HepG2 (cell line): ENCODE measurements around the gene MYRFL. TPM values are rescaled to one million over a fixed set of nuclear protein-coding genes. Genes with fewer than 3 reads are reported as not detected.

Experiments
- ATAC-seq: fragments of 200-7000 bp; cut with Tn5 transposase; 3 replicates; pipeline ENCODE4 v1.9.1; 2020; ENCODE audit warnings: mild to moderate bottlenecking, moderate library complexity
- BruUV-seq: library from RNA; stranded (reverse); fragments of 400-500 nt; replicated peaks from 2 replicates; lab custom pipeline; 2021; lab: Mats Ljungman, UMichigan
- CTCF ChIA-PET: fragments of 300-600 bp; formaldehyde crosslinking; extraction: SDS; loops from one replicate; lab custom pipeline; 2021; ENCODE audit warnings: low total read pairs, inconsistent platforms, low intra/inter-chr PET ratio; lab: Yijun Ruan, JAX
- POLR2A ChIA-PET: fragments of 350-600 bp; sonication (Branson Sonifier 250); formaldehyde crosslinking; loops from one replicate; lab custom pipeline; 2020; ENCODE audit warnings: antibody characterized with exemption, inconsistent platforms; lab: Yijun Ruan, JAX
- DNase-seq: peaks from one replicate; pipeline ENCODE4 v3.0.0-alpha.2; 2015; ENCODE audit warnings: low spot score
- FAIRE-seq: peaks from 3 replicates; lab custom pipeline; 2011; peaks lifted over from hg19 to GRCh38; lab: Jason Lieb, UNC
- H2AFZ ChIP-seq: one replicate; pipeline ENCODE4 v1.6.1; 2011; ENCODE audit warnings: low read length, inconsistent platforms
- H3K27ac ChIP-seq: fragments of 300-600 bp; 3 replicates; pipeline ENCODE4 v1.8.0; 2011; ENCODE audit warnings: mixed run types, mild to moderate bottlenecking, mixed read lengths, low read length, inconsistent platforms; ENCODE audit not compliant: insufficient read depth; ENCODE audit errors: extremely low read length
- H3K27me3 ChIP-seq, 2 experiments: fragments of 200-600 bp in 1 of 2; 2 replicates in 1 of 2; 3 replicates in 1 of 2; pipeline versions ENCODE4 v1.6.0 to v1.8.0; 2011; ENCODE audit warnings: low read length in 2 of 2, mild to moderate bottlenecking in 2 of 2, moderate library complexity in 2 of 2, inconsistent platforms in 1 of 2; ENCODE audit not compliant: insufficient read depth in 2 of 2, control insufficient read depth in 1 of 2
- H3K36me3 ChIP-seq, 2 experiments: fragments of 200-600 bp in 1 of 2; replicated peaks in 1 of 2; 2 replicates in 1 of 2; 3 replicates in 1 of 2; pipeline versions ENCODE4 v1.5.1 to v1.8.0; 2011; ENCODE audit warnings: low read length in 2 of 2, inconsistent platforms in 1 of 2; ENCODE audit not compliant: insufficient read depth in 2 of 2, control insufficient read depth in 1 of 2
- H3K4me1 ChIP-seq: 2 replicates; pipeline ENCODE4 v1.5.1; 2012; ENCODE audit warnings: low read length, inconsistent platforms; ENCODE audit not compliant: insufficient read depth
- H3K4me2 ChIP-seq: 2 replicates; pipeline ENCODE4 v1.6.0; 2011; ENCODE audit warnings: low read depth, low read length, inconsistent platforms
- H3K4me3 ChIP-seq, 3 experiments: fragments of 200-600 bp in 1 of 3; sonication (generic), shearing (Covaris generic) in 1 of 3; replicated peaks in 1 of 3; 2 replicates each; pipeline ENCODE4 v1.5.1; 2011 to 2016; ENCODE audit warnings: low read length in 3 of 3, inconsistent platforms in 2 of 3, low read depth in 2 of 3, mild to moderate bottlenecking in 2 of 3, control low read depth in 1 of 3, mixed read lengths in 1 of 3; ENCODE audit not compliant: insufficient read depth in 1 of 3
- H3K79me2 ChIP-seq: one replicate; pipeline ENCODE4 v1.6.1; 2011; ENCODE audit warnings: low read length, inconsistent platforms; ENCODE audit not compliant: insufficient read depth
- H3K9ac ChIP-seq: 2 replicates; pipeline ENCODE4 v1.6.0; 2011; ENCODE audit warnings: mild to moderate bottlenecking, low read depth, low read length, inconsistent platforms; ENCODE audit not compliant: insufficient read depth
- H3K9me3 ChIP-seq: 2 replicates; pipeline ENCODE4 v1.5.1; 2012; ENCODE audit warnings: mild to moderate bottlenecking, low read length
- H4K20me1 ChIP-seq: 2 replicates; pipeline ENCODE4 v1.6.0; 2011; ENCODE audit warnings: inconsistent platforms, mild to moderate bottlenecking, low read length, moderate library complexity; ENCODE audit not compliant: insufficient read depth
- ATRX ChIP-seq: sonication (generic); formaldehyde crosslinking; IDR thresholded peaks from 2 replicates; pipeline ENCODE4 v1.4.0; 2020; ENCODE audit warnings: missing genetic modification reagents, borderline replicate concordance
- GTF3A ChIP-seq: sonication (generic); formaldehyde crosslinking; conservative IDR thresholded peaks from 2 replicates; pipeline ENCODE4 v1.4.0; 2020; ENCODE audit warnings: mild to moderate bottlenecking, missing genetic modification reagents
- KLF6 ChIP-seq: IDR thresholded peaks from 2 replicates; pipeline ENCODE4 v1.8.0; 2016; ENCODE audit warnings: missing biosample characterization, missing genetic modification reagents
- PHB2 ChIP-seq: fragments of 450-650 bp; IDR thresholded peaks from 2 replicates; pipeline ENCODE4 v1.6.1; 2018; ENCODE audit not compliant: partially characterized antibody
- SNAPC5 ChIP-seq: sonication (generic); formaldehyde crosslinking; IDR thresholded peaks from 2 replicates; pipeline ENCODE4 v1.8.1; 2023; ENCODE audit warnings: mild to moderate bottlenecking, missing genetic modification reagents, borderline replicate concordance
- SOX13 ChIP-seq, 3 experiments: fragments of 450-650 bp in 1 of 3; sonication (generic) in 1 of 3; formaldehyde crosslinking in 1 of 3; IDR thresholded peaks in 2 of 3; conservative IDR thresholded peaks in 1 of 3; 2 replicates each; pipeline versions ENCODE4 v1.5.0 to v1.6.1; 2016 to 2020; ENCODE audit warnings: antibody characterized with exemption in 1 of 3, mild to moderate bottlenecking in 1 of 3, missing compliant biosample characterization in 1 of 3, missing genetic modification reagents in 1 of 3, moderate library complexity in 1 of 3
- STAG1 ChIP-seq: sonication (generic); formaldehyde crosslinking; IDR thresholded peaks from 2 replicates; pipeline ENCODE4 v1.4.0; 2020; ENCODE audit warnings: missing genetic modification reagents
- YEATS4 ChIP-seq: sonication (generic); formaldehyde crosslinking; IDR thresholded peaks from 2 replicates; pipeline ENCODE4 v1.4.0; 2020; ENCODE audit warnings: missing genetic modification reagents, borderline replicate concordance
- ZBTB39 ChIP-seq: sonication (generic); formaldehyde crosslinking; IDR thresholded peaks from 2 replicates; pipeline ENCODE4 v1.5.0; 2020; ENCODE audit warnings: missing genetic modification reagents
- ZNF333 ChIP-seq: sonication (generic); formaldehyde crosslinking; IDR thresholded peaks from 2 replicates; pipeline ENCODE4 v1.4.0; 2020; ENCODE audit warnings: mild to moderate bottlenecking, missing genetic modification reagents, borderline replicate concordance
- ZNF382 ChIP-seq: sonication (generic); formaldehyde crosslinking; IDR thresholded peaks from 2 replicates; pipeline ENCODE4 v1.5.0; 2020; ENCODE audit warnings: missing genetic modification reagents, mild to moderate bottlenecking, borderline replicate concordance
- ZNF598 ChIP-seq: sonication (generic); formaldehyde crosslinking; IDR thresholded peaks from 2 replicates; pipeline ENCODE4 v1.5.1; 2020; ENCODE audit warnings: mild to moderate bottlenecking, missing genetic modification reagents, borderline replicate concordance
- ZNF619 ChIP-seq: sonication (generic); formaldehyde crosslinking; IDR thresholded peaks from 2 replicates; pipeline ENCODE4 v1.4.0; 2020; ENCODE audit warnings: mild to moderate bottlenecking, missing genetic modification reagents
- ZNF703 ChIP-seq: sonication (generic); formaldehyde crosslinking; IDR thresholded peaks from 2 replicates; pipeline ENCODE4 v1.5.1; 2020; ENCODE audit warnings: missing genetic modification reagents, mild to moderate bottlenecking, moderate library complexity, borderline replicate concordance
- ZNF724P ChIP-seq: sonication (generic); formaldehyde crosslinking; IDR thresholded peaks from 2 replicates; pipeline ENCODE4 v1.8.0; 2022; ENCODE audit warnings: missing genetic modification reagents, borderline replicate concordance
- ZNF788 ChIP-seq: sonication (generic); formaldehyde crosslinking; IDR thresholded peaks from 2 replicates; pipeline ENCODE4 v1.5.0; 2020; ENCODE audit warnings: mild to moderate bottlenecking, missing genetic modification reagents, borderline replicate concordance
- ZNF839 ChIP-seq: sonication (generic); formaldehyde crosslinking; IDR thresholded peaks from 2 replicates; pipeline ENCODE4 v1.4.0; 2020; ENCODE audit warnings: missing genetic modification reagents, mild to moderate bottlenecking, borderline replicate concordance
- WGBS: methylation state at CpG from one replicate; pipeline ENCODE4 v1.1.6; 2017; ENCODE audit warnings: low lambda C conversion rate; 5-methylcytosine and 5-hydroxymethylcytosine counted together
- in situ Hi-C: cut with HindIII; loops from 2 replicates; pipeline ENCODE4 v1.10.0; 2017; ENCODE audit warnings: low pct_unique_long_range_greater_than_20kb; ENCODE audit not compliant: extremely low pct_ligation_motif_present
- intact Hi-C: fragments of 100-400 bp; cut with micrococcal nuclease; formaldehyde crosslinking; loops from one replicate; pipeline ENCODE4 v1.10.0; 2022; ENCODE audit not compliant: unreplicated experiment
- polyA plus RNA-seq, 8 experiments: library from polyadenylated mRNA; depleted of rRNA in 3 of 8; stranded (reverse) in 7 of 8; unstranded in 1 of 8; fragments of >200 nt; fragmentation: Illumina TruSeq in 4 of 8; extraction: Trizol in 4 of 8; gene quantifications; 2 replicates each; pipeline versions ENCODE4 v1.2.1 to v1.2.3, GENCODE V29; 2011 to 2016; ENCODE audit warnings: low read depth in 4 of 8, missing spikeins in 1 of 8, mixed read lengths in 1 of 8; ENCODE audit not compliant: insufficient read depth in 1 of 8
- total RNA-seq, 5 experiments: library from RNA; depleted of rRNA; stranded (reverse); fragments of >200 nt; fragmentation: Illumina TruSeq; extraction: Trizol; gene quantifications; 2 replicates each; pipeline ENCODE4 v1.2.3, GENCODE V29; 2016; ENCODE audit warnings: low read depth in 1 of 5
- TF ChIP-seq, protein P1 (sequence below): sonication (generic); formaldehyde crosslinking; IDR thresholded peaks from 2 replicates; pipeline ENCODE4 v1.5.1; 2020; ENCODE audit warnings: mild to moderate bottlenecking, missing genetic modification reagents, borderline replicate concordance
- TF ChIP-seq, protein P2 (sequence below): sonication (generic); formaldehyde crosslinking; conservative IDR thresholded peaks from 2 replicates; pipeline ENCODE4 v1.8.0; 2022; ENCODE audit warnings: missing genetic modification reagents

MYRFL gene
- total and polyA plus RNA-seq, 2 of the 13 experiments (the other 11 are each of a cell fraction or from before 2014, with no cell fraction given), result 0.09 to 0.11 TPM

- H3K4me2 ChIP-seq, result no peak overlapping the region
- TF ChIP-seq ATRX (CRISPR knock-in tag) (no peak), ZBTB39 (CRISPR knock-in tag) (no peak), ZNF724P (no peak), SNAPC5 (CRISPR knock-in tag) (no peak), KLF6 (CRISPR knock-in tag) (no peak), GTF3A (CRISPR knock-in tag) (no peak), ZNF619 (CRISPR knock-in tag) (no peak), SOX13 (IDR thresholded peaks at IDR 0.05) (no peak), SOX13 (CRISPR knock-in tag; conservative IDR thresholded peaks at IDR 0.05 in 1 of 2, IDR thresholded peaks at IDR 0.05 in 1 of 2) (no peak), STAG1 (CRISPR knock-in tag) (no peak), ZNF703 (no peak), ZNF788 (no peak), ZNF839 (CRISPR knock-in tag) (no peak), ZNF333 (CRISPR knock-in tag) (no peak), PHB2 (no peak), YEATS4 (CRISPR knock-in tag) (no peak), ZNF598 (CRISPR knock-in tag) (no peak), ZNF382 (CRISPR knock-in tag) (no peak)
- TF ChIP-seq, protein P1, sequence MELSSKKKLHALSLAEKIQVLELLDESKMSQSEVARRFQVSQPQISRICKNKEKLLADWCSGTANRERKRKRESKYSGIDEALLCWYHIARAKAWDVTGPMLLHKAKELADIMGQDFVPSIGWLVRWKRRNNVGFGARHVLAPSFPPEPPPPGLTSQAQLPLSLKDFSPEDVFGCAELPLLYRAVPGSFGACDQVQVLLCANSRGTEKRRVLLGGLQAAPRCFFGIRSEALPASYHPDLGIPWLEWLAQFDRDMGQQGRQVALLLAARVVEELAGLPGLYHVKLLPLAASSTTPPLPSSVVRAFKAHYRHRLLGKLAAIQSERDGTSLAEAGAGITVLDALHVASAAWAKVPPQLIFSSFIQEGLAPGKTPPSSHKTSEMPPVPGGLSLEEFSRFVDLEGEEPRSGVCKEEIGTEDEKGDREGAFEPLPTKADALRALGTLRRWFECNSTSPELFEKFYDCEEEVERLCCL (CRISPR knock-in tag), result no peak
- TF ChIP-seq, protein P2, sequence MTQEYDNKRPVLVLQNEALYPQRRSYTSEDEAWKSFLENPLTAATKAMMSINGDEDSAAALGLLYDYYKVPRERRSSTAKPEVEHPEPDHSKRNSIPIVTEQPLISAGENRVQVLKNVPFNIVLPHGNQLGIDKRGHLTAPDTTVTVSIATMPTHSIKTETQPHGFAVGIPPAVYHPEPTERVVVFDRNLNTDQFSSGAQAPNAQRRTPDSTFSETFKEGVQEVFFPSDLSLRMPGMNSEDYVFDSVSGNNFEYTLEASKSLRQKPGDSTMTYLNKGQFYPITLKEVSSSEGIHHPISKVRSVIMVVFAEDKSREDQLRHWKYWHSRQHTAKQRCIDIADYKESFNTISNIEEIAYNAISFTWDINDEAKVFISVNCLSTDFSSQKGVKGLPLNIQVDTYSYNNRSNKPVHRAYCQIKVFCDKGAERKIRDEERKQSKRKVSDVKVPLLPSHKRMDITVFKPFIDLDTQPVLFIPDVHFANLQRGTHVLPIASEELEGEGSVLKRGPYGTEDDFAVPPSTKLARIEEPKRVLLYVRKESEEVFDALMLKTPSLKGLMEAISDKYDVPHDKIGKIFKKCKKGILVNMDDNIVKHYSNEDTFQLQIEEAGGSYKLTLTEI, result no peak
- ChIA-PET CTCF (no interaction called here), POLR2A (no interaction called here)
- DNase-seq, result no peak
- no peaks in the 10 kb centered on the region for H3K79me2 ChIP-seq
- no peak for ATAC-seq
- H2AFZ ChIP-seq, result no peak overlapping the region
- H3K36me3 ChIP-seq, result no peaks in the 10 kb centered on the region
- FAIRE-seq, result no peak
- intact Hi-C loops (no loop called here), in situ Hi-C loops (no loop called here)
- BruUV-seq, result no TSS peak
- H3K4me3 ChIP-seq, result no peak overlapping the region
- H3K9me3 ChIP-seq, result no peaks in the 10 kb centered on the region
- H4K20me1 ChIP-seq, result no peaks in the 10 kb centered on the region
- H3K9ac ChIP-seq, result no peak overlapping the region
- H3K27me3 ChIP-seq, result no peaks in the 10 kb centered on the region
- H3K27ac ChIP-seq, result no peak overlapping the region
- 3% methylated on average over 2 of the region's 2 CpGs for WGBS
- no peaks in the 10 kb centered on the region for H3K4me1 ChIP-seq
These were observed 85.7 kb downstream of the MYRFL start for GRCh38 chr12:69910694-69911093.
